Spleen (tissue), 11 donors: ENCODE data around the gene NOTCH4. TPM values are rescaled to one million over a fixed set of nuclear protein-coding genes. Genes with fewer than 3 reads are reported as not detected.

Experiments
- DNase-seq: peaks from one replicate; pipeline ENCODE4 v3.0.0-alpha.2; 2020
- H3K27ac ChIP-seq, 8 donors: fragments of 200-600 bp; sonication (generic) in 7 of 8; 1 replicate in 4 of 8; 2 replicates in 4 of 8; pipeline versions ENCODE4 v1.5.0 to v1.8.0; 2016 to 2021; ENCODE audit warnings: inconsistent platforms in 4 of 8, mild to moderate bottlenecking in 4 of 8, moderate library complexity in 1 of 8
- H3K27me3 ChIP-seq, 7 donors: fragments of 200-600 bp; sonication (generic) in 6 of 7; replicated peaks in 1 of 7; 1 replicate in 4 of 7; 2 replicates in 3 of 7; pipeline versions ENCODE4 v1.5.0 to v1.8.0; 2016 to 2021; ENCODE audit warnings: inconsistent platforms in 3 of 7, mild to moderate bottlenecking in 1 of 7
- H3K36me3 ChIP-seq, 6 donors: fragments of 200-600 bp; sonication (generic) in 5 of 6; 1 replicate in 4 of 6; 2 replicates in 2 of 6; pipeline versions ENCODE4 v1.5.0 to v1.8.0; 2016 to 2021; ENCODE audit warnings: inconsistent platforms in 2 of 6
- H3K4me1 ChIP-seq, 6 donors: fragments of 200-600 bp; sonication (generic) in 5 of 6; 1 replicate in 3 of 6; 2 replicates in 3 of 6; pipeline versions ENCODE4 v1.5.0 to v1.8.0; 2016 to 2021; ENCODE audit warnings: inconsistent platforms in 3 of 6
- H3K4me3 ChIP-seq, 8 donors: fragments of 200-600 bp; sonication (generic) in 7 of 8; 1 replicate in 4 of 8; 2 replicates in 4 of 8; pipeline versions ENCODE4 v1.5.0 to v1.8.0; 2016 to 2021; ENCODE audit warnings: inconsistent platforms in 4 of 8, mild to moderate bottlenecking in 4 of 8, moderate library complexity in 2 of 8
- H3K9me3 ChIP-seq, 8 donors: fragments of 200-600 bp; sonication (generic) in 7 of 8; 1 replicate in 4 of 8; 2 replicates in 4 of 8; pipeline versions ENCODE4 v1.5.0 to v1.8.0; 2016 to 2021; ENCODE audit warnings: inconsistent platforms in 4 of 8
- CTCF ChIP-seq, 11 experiments: fragments of 200-600 bp in 7 of 11; fragments of 450-650 bp in 4 of 11; sonication (generic) in 4 of 11; IDR thresholded peaks in 8 of 11; conservative IDR thresholded peaks in 3 of 11; 1 replicate in 7 of 11; 2 replicates in 4 of 11; pipeline versions ENCODE4 v1.4.0 to v1.8.0; 2016 to 2021; ENCODE audit warnings: antibody characterized with exemption in 11 of 11, inconsistent platforms in 4 of 11, mild to moderate bottlenecking in 1 of 11
- POLR2A ChIP-seq, 3 donors: fragments of 450-650 bp; IDR thresholded peaks; one replicate each; pipeline ENCODE4 v1.5.1; 2017; ENCODE audit warnings: antibody characterized with exemption in 3 of 3, mild to moderate bottlenecking in 1 of 3
- POLR2AphosphoS5 ChIP-seq, 3 donors: sonication (generic); formaldehyde crosslinking; IDR thresholded peaks; one replicate each; pipeline ENCODE4 v1.5.1; 2017; ENCODE audit warnings: antibody characterized with exemption in 3 of 3
- WGBS, 5 donors: extraction: QIAGEN DNeasy Blood & Tissue Kit in 3 of 5; methylation state at CpG; one replicate each; pipeline versions ENCODE4 v1.1.5 to v1.1.7; 2013 to 2018; 5-methylcytosine and 5-hydroxymethylcytosine counted together
- intact Hi-C: fragments of 100-400 bp; cut with DNase I; formaldehyde crosslinking; loops from one replicate; pipeline ENCODE4 v1.15.0; 2023; ENCODE audit warnings: low total_unique reads
- polyA plus RNA-seq, 3 donors: library from polyadenylated mRNA; stranded (reverse); fragments of 200-250 nt; gene quantifications; one replicate each; pipeline ENCODE4 v1.2.1, GENCODE V29; 2013
- total RNA-seq, 7 donors: library from RNA; depleted of rRNA in 3 of 7; stranded (reverse); fragments of >200 nt in 3 of 7; fragmentation: NEBNext Ultra II Directional in 4 of 7; extraction: Animal tissue kit (Norgen Biotek cat#: 25700) in 4 of 7; gene quantifications; one replicate each; pipeline versions ENCODE4 v1.1.0 to v1.2.1, GENCODE V29; 2016 to 2021
- donor health status: healthy with polysubstance abuse.
- donor health status: DM: no; HTN: no; CAD: no; lungs with moderate emphysema.
- donor health status: DM: no; HTN: no; CAD: no.
- donor health status: Bipolar disorder and iron deficiency.
- donor health status: healthy.
- donor health status: DM: no; HTN: no; CAD: no.
- donor health status: DM: yes; HTN: yes; CAD: no.

Gene NOTCH4
- total and polyA plus RNA-seq, 10 donors, result 13.5 to 38.0 (median 19.9) TPM

- no peak for DNase-seq
- no peaks in the 10 kb centered on the region for H3K27me3 ChIP-seq
- TF ChIP-seq POLR2A (IDR thresholded peaks at IDR 0.05) (no peak), POLR2AphosphoS5 (IDR thresholded peaks at IDR 0.05) (peak in 1 of 3 donors; percentile 23)
- peaks cover 4 to 57% (median 34%) of the 10 kb centered on the region in 6 donors for H3K4me1 ChIP-seq
- WGBS, 5 donors, result 52 to 68% (median 55%) methylated on average over 2 of the region's 2 CpGs
- intact Hi-C loops, result no loop called here
- H3K36me3 ChIP-seq, result no peaks in the 10 kb centered on the region
- no peaks in the 10 kb centered on the region for H3K9me3 ChIP-seq
- H3K27ac ChIP-seq, result peak overlapping the region in 6 of 8 donors; percentile 9 to 75 (median 58)
- H3K4me3 ChIP-seq, result no peak overlapping the region
These were observed 829 bp upstream of the NOTCH4 start for GRCh38 chr6:32224696-32225095.

GRCh38 chr6:32222333-32223230 is 1.3 kb downstream of the NOTCH4 start:
- DNase-seq, result no peak
- Histone ChIP-seq H3K27ac (peak overlapping the region in 4 of 8 donors; percentile 54 to 75 (median 60)), H3K27me3 (no peaks in the 10 kb centered on the region), H3K36me3 (no peaks in the 10 kb centered on the region), H3K9me3 (no peaks in the 10 kb centered on the region), H3K4me1 (peaks cover 4 to 54% (median 34%) of the 10 kb centered on the region in 6 donors), H3K4me3 (peak overlapping the region in 2 of 8 donors; percentile 15 to 30)
- 69 to 78% (median 74%) methylated on average over 8 of the region's 8 CpGs for WGBS, 5 donors
- intact Hi-C loops, result no loop called here
- TF ChIP-seq POLR2AphosphoS5 (IDR thresholded peaks at IDR 0.05) (no peak), CTCF (IDR thresholded peaks at IDR 0.05 in 8 of 11, conservative IDR thresholded peaks at IDR 0.05 in 3 of 11) (no peak), POLR2A (IDR thresholded peaks at IDR 0.05) (no peak)

- no peaks in the 10 kb centered on the region for H3K27me3 ChIP-seq
- no peaks in the 10 kb centered on the region for H3K36me3 ChIP-seq
- H3K4me3 ChIP-seq, result no peak overlapping the region
- no peaks in the 10 kb centered on the region for H3K9me3 ChIP-seq
- TF ChIP-seq POLR2AphosphoS5 (IDR thresholded peaks at IDR 0.05) (no peak), CTCF (IDR thresholded peaks at IDR 0.05 in 8 of 11, conservative IDR thresholded peaks at IDR 0.05 in 3 of 11) (no peak), POLR2A (IDR thresholded peaks at IDR 0.05) (no peak)
- H3K27ac ChIP-seq, result no peak overlapping the region
- DNase-seq, result no peak
- intact Hi-C loops, result no loop called here
- H3K4me1 ChIP-seq, result peaks cover 4 to 34% (median 27%) of the 10 kb centered on the region in 6 donors
- WGBS, 5 donors, result 72 to 81% (median 79%) methylated on average over 3 to 4 of the region's 4 CpGs
These were observed 3.8 kb downstream of the NOTCH4 start for GRCh38 chr6:32220021-32220420.

- Histone ChIP-seq H3K27me3 (no peaks in the 10 kb centered on the region), H3K9me3 (no peaks in the 10 kb centered on the region), H3K27ac (no peak overlapping the region), H3K4me1 (peaks cover 0 to 16% (median 10%) of the 10 kb centered on the region in 6 donors), H3K36me3 (no peaks in the 10 kb centered on the region), H3K4me3 (no peak overlapping the region)
- intact Hi-C loops, result no loop called here
- TF ChIP-seq POLR2A (IDR thresholded peaks at IDR 0.05), result no peak
- TF ChIP-seq CTCF (IDR thresholded peaks at IDR 0.05 in 8 of 11, conservative IDR thresholded peaks at IDR 0.05 in 3 of 11), result no peak
- no peak for TF ChIP-seq POLR2AphosphoS5 (IDR thresholded peaks at IDR 0.05)
- 79 to 89% (median 83%) methylated on average over 7 of the region's 7 CpGs for WGBS, 5 donors
- no peak for DNase-seq
These were observed 5.7 kb downstream of the NOTCH4 start for GRCh38 chr6:32218167-32218566.
